Fibroblast of skin of right biceps (primary cell): ENCODE data around the gene RIN3.
A peak's percentile ranks its signal among the peaks of the same experiment; 100 is the strongest.
"Not testable (repeated sequence)": the region's sequence is repeated elsewhere in the genome, so short reads cannot be mapped to it uniquely, and the experiment has no call there.

Source experiments
- DNase-seq: peaks from one replicate; pipeline ENCODE4 v3.0.0-alpha.2; 2013

Gene RIN3

GRCh38 chr14:92631098-92631497 is 117.5 kb downstream of the RIN3 start:
- no peak for DNase-seq

GRCh38 chr14:92632546-92633273 is 119.1 kb downstream of the RIN3 start:
- DNase-seq: no peak

DNA sequence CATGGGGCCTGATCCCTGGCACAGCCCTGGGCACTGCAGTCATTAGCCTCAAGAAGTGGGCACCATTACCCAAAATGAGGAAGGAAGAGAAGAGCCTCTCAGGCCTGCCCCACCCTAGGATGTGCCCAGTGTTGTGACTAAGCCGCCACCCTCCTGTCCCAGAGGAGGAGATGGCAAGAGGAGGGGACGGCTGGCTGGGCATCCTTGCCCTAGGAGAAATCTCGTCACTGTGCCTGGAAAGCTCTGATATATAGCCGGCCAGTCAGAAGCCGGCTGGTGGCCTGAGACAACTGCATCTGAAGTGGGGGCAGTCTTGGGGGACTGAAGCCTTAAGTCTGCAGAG is 119.7 kb downstream of the RIN3 start:
- no peak for DNase-seq

GRCh38 chr14:92633724-92634123 is 120.1 kb downstream of the RIN3 start:
- peak; percentile 60 for DNase-seq

DNA sequence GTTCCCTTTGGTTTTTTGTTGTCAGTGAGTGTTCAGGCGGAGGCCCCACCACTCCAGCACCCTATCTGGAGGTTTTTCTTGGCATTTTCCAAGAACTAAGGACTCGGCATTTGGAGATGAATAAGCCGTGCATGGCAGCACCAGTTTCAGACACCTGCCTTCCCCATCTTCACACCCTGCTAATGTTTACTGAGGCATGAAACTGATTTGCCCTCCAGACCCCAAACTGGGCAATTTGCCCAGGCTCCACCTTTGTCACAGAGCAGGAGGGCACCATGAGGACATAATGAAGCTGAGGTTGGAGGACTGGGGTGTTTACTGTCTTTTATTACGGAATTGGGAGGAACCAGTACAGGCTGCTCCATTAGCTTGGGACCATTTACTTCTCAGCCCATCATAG is 121.5 kb downstream of the RIN3 start:
- no peak for DNase-seq

- DNase-seq: no peak
Observed at GRCh38 chr14:92635896-92636295, 122.3 kb downstream of the RIN3 start.

GRCh38 chr14:92637228-92637627 is 123.6 kb downstream of the RIN3 start:
- peak; percentile 56 for DNase-seq

GRCh38 chr14:92637864-92638263 is 124.3 kb downstream of the RIN3 start:
- no peak for DNase-seq

- no peak for DNase-seq
Observed at GRCh38 chr14:92638266-92638665, 124.7 kb downstream of the RIN3 start.

GRCh38 chr14:92638904-92639303 is 125.3 kb downstream of the RIN3 start:
- no peak for DNase-seq

DNA sequence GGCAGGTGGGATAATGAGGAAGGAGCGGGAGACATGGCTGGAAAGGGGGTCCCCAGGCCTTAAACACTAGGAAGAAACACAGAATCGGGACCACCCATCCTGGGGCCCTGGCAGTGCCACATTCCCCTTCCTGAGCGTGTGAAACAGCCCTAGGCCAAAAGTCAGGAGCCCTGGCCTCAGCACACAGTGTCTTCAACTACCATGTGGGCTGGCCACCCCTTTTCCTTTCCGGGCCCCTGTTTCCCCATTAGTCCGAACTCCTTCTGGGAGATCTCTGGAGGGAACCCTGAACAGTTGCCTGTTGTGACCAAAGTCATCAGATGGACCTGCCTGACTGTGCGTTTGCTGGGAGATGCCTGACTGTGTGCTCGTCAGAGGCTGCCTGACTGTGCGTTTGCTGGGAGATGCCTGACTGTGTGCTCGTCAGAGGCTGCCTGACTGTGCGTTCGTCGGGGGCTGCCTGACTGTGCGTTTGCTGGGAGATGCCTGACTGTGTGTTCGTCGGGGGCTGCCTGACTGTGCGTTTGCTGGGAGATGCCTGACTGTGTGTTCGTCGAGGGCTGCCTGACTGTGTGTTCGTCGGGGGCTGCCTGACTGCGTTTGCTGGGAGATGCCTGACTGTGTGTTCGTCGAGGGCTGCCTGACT is 126.0 kb downstream of the RIN3 start:
- DNase-seq: not testable (repeated sequence)

- no peak for DNase-seq
Observed at GRCh38 chr14:92641306-92641705, 127.7 kb downstream of the RIN3 start.

DNA sequence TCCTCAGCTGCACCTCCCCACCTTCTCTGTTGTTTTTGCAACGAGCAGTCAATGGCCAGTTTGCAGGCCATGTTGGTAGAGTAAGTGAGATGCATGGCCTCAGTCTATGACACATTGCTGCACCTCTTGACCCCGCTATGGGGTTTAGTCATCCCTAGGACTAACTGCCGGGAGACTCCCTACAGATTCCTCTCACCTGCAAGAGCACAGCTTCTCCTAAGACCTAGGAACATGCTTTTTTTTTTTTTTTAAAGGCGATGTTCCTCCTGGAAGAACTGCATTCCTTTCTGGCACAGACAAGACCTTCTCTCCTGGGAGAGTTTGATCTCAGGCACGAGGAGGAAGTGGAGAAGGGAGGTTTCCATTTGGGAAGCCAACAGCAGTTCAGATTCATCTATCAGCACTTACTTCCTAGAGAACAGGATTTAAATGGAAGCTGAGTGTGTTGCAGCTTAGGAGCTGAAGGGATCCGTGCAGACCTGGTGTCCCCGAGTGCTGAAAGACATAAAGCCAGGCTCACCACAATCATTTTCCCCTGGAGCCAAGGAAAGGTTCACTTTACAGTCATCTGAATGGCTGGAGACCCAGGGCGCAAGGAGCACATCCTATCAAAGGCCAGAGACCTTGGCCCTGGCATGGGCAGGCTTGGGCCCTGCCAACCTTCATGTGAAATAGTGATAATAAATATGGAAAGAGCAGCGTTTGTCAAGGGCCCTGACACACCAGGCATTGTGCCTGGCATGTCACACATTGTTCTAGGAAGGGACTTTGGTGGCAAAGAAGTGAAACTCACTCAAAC is 130.8 kb downstream of the RIN3 start:
- DNase-seq: peak; percentile 65

DNA sequence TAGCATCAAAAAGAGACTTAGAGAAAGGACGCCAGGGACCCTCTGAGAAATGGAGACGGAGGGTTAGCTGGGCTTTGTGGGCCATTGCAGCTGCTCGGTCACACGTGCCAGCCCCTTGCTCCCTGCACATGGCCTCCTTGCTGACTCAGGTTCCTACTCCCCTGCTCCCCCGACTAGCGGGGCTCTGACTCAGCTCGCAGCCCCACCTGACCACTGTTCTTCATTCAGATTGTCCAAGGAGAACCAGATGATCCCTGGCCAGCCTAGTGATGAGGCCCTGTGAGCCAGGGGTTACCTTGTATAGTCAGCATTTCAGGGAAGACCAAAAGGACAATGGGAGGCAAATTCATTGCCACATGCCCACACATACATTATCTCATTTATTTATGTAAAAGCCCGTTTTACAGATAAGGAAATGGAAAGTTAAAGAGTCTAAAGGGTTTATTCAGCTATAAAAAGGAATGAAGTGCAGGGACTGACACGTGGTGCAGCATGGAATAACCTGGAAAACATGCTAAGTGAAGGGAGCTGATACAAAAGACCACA is 131.5 kb downstream of the RIN3 start:
- no peak for DNase-seq

DNA sequence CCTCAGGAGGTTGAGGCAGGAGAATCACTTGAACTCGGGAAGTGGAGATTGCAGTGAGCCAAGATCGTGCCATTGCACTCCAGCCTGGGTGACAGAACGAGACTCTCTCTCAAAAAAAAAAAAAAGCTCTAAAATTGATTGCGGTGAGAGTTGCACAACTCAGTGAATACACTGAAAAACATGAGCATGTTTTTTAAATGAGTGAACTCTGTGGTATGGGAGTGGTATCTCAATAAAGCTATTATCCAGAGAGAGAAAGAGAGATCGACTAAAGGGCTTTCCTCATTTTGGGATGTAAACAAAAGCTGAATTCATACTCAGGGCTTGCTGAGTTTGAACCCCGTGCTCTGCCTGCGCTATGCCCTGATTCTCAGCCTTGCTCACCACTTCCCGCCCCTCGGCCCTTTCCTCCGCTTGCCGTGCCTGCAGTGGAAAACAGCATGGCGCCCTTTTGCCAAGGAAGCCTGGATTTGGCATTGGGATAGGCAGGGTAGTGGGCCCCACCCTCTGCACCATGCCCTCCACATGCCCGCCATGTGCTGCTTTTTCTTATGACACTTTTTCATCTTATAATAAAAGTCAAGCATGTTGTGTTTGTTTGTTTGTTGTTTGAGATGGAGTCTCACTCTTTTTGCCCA is 132.4 kb downstream of the RIN3 start:
- DNase-seq: peak; percentile 94

- peak; percentile 94 for DNase-seq
Observed at GRCh38 chr14:92646952-92647796, 133.6 kb downstream of the RIN3 start.

DNA sequence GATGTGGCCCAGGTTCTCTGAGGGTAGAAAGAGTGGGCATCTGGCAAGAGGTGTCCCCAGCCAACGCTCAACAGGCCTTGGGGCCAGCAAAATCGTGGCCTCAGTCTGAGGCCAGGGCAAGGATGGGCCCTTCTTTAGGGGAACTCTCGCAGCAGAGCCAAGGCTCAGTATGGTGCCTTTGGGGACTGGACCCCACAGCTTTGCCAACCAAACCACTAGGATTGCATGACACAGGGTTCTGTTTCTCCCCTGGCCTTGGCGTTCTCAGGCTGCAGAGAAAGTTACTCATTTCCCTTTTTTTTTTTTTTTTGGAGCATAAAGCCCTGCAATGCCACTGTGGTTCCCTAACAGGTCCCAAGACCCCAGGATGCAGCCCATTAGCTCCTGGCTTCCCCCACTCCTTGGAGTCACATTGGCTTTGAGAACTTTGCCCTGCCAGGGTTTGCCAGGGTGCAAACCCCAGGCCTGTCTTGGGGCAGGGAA is 134.3 kb downstream of the RIN3 start:
- DNase-seq: peak; percentile 79

GRCh38 chr14:92649066-92649465 is 135.5 kb downstream of the RIN3 start:
- no peak for DNase-seq

GRCh38 chr14:92649934-92650545 is 136.5 kb downstream of the RIN3 start:
- peak; percentile 79 for DNase-seq

- no peak for DNase-seq
Observed at GRCh38 chr14:92650581-92651105, 137.1 kb downstream of the RIN3 start.

DNA sequence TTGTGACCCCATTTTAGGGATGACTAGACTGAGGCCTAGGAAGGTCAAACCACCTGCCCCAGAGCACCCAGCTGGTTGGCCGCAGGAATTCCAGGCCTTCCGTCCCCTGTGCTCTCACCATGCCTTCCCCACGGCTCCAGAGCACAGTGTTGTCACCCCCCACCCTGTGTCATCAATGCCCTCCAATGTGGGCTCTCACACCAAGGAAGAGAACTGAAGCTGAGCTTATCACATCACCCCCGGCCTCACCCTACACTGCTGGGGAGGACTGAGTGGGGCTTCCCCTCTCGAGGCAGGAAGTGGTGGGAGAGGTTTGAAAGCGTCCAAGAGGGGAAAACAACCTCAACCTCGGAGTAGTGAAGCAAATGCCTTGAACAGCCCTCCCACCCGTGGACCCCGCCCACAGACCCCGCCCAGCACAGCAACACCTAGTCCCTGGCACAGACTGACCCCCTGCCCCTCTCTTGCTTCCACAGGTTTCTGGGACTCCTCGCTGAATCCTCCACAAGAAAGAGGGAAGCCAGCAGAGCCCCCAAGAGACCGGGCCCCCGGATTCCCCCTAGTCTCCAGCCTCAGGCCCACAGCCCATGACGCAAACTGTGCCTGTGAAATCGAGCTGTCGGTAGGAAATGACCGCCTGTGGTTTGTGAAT is 137.7 kb downstream of the RIN3 start:
- no peak for DNase-seq
